Suppressor macrophage treated with lipopolysaccharide for 4 hours (primary cell): ENCODE results near the gene STRN3.
"Not testable (repeated sequence)": the region's sequence is repeated elsewhere in the genome, so short reads cannot be mapped to it uniquely, and the experiment has no call there.

Source experiments
- DNase-seq: peaks from one replicate; pipeline ENCODE4 v3.0.0-alpha.2; 2020

Gene STRN3

DNA sequence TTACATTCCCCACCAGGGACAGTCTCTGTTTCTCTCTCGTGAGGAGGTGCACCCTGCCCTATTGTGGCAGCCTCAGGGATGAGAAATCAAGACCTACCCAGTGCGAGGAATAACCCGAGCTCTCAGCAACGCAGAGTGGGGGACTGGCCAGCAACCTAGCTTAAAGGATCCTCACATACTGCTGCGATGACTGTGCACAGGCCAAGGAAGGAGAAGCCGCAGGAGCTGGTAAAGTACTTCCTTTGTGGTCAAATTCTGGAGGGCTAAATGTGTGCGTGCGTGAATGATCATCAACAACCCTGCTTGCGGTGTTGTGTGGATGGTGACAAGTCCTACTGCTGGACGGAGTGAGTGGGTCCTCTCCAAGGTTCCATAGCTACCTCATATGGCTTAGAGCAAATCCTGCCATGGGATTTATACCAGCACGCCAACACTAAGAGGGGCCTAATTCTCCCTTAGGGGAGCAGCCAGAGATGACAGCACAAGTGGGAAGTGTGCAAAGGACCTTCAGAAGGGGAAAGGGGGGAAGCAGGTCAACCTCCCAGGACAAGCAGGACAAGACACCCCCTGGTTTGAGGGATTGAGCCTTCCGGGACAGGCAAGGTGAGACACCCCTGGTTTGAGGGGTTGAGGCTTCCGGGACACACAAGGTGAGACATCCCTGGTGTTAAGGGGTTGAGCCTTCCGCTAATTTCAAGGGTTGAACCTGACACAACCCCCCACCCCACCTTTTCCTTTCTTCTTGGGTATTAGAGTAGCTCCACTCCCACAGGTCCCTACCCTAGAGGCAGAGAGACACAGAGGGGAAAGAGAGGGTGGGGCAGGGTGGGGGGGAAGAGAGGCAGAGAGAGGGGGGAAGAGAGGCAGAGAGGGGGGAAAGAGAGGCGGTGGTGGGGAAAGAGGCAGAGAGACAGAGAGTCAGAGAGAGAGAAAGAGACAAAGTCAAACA, 59.5 kb downstream of the STRN3 start:
- no peak for DNase-seq

- not testable (repeated sequence) for DNase-seq
These were observed 60.3 kb downstream of the STRN3 start for GRCh38 chr14:30965861-30966260.

DNA sequence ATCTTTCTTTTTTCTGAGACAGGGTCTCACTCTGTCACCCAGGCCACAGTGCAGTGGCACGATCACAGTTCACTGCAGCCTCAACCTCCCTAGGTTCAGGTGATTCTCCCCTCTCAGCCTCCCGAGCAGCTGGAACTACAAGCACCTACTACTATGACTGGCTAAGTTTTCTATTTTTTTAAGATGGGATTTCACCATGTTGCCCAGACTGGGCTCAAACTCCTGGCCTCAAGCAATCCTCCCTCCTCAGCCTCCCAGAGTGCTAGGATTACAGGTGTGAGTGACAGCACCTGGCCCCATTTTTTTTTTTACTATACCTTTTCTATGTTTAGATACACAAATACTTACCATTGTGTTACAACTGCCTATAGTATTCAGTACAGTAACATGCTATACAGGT, 63.6 kb downstream of the STRN3 start:
- DNase-seq: not testable (repeated sequence)

DNA sequence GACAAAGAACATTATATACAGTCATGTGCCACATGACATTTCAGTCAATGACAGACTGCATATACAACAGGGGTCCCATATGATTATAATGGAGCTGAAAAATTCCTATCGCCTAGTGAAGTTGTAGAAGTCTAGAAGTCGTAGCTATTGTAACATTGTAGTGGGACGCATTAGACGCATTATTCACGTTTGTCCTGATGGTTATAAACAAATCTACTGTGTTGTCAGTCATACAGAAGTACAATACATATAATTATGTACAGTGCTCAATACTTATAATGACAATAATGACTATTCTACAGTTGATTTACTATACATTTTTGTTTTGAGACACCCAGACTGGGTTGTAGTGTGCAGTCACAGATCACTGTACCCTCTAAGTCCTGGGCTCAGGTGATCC, 64.8 kb downstream of the STRN3 start:
- no peak for DNase-seq

DNA sequence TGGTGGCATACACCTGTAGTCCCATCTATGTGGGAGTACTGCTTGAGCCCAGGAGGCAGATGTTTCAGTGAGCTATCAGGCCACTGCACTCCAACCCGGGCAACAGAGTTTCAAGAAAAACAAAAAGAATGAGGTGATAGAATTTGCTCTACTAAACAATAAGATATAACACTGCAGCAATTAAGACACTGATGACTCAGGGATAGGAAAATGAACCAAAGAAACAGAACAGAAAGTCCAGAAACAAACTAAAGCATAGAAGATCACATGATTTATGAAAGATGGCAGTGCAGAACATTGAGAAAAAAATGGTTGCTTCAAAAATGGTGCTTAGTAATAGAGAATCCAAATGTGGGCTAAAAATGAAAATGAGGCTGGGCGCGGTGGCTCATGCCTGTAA, 66.0 kb downstream of the STRN3 start:
- DNase-seq: peak; percentile 31

DNA sequence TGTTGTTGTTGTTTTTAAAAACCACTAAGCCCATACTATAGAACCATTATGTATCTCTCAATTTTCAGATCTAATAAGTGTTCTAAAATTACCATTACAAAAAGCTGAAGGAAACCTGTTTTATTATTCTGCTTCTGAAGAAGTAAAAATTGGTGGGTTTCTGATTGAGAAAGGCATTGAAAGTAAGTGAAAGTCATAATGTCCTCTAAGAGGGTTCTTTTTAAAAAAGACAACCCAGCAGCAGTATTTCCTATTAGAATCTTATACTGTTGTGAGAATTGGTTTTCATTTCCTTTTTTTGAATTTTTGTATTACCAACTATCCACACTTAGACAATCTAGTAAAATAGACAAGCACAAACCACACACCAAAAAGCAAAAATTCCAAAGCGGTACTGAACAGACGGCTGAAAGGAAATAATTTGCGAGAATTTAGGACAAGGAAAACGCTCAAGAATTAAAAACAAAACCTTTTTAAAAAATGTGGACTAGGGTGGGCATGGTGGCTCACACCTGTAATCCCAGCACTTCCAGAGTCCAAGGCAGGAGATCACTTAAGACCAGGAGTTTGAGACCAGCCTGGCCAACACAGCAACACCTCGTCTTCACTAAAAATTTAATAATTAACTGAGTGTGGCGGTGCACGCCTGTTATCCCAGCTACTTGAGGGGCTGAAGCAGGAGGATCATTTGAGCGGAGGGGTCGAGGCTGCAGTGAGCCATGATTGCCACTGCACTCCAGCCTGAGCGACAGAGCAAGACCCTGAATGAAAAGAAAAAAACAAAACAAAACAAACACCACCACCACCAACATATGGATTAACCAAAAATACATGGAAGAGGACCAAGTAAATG, 67.4 kb downstream of the STRN3 start:
- no peak for DNase-seq

DNA sequence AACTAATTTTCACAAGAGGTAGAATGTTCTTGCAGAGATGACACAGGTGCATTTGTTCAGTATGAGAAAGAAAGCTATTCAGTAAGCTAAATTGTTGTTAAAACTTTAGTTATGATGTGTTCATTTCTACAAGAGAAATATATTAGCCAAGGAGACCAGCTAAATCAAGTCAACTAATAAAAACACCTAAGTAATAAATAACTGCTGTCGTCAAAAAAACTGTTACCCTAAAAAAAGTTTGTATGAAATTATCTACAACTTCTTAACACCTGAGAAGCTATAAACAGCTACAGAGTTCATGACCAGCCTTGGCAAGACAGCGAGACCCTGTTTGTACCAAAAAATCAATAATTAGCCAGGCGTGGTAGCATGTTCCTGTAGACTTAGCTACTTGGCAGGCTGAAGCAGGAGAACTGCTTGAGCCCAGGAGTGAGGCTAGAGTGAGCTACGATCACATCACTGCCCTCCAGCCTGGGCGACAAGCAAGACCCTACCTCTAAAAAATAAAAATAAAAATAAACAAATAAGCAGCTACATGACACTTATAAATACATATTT, 68.3 kb downstream of the STRN3 start:
- DNase-seq: no peak

- DNase-seq: no peak
These were observed 76.5 kb downstream of the STRN3 start for GRCh38 chr14:30949651-30950050.

GRCh38 chr14:30943694-30944093, 82.5 kb downstream of the STRN3 start:
- DNase-seq: no peak

- no peak for DNase-seq
These were observed 85.3 kb downstream of the STRN3 start for GRCh38 chr14:30940886-30941285.

- DNase-seq: no peak
These were observed 87.6 kb downstream of the STRN3 start for GRCh38 chr14:30938617-30939016.

- DNase-seq: no peak
These were observed 90.7 kb downstream of the STRN3 start for GRCh38 chr14:30935445-30935844.

DNA sequence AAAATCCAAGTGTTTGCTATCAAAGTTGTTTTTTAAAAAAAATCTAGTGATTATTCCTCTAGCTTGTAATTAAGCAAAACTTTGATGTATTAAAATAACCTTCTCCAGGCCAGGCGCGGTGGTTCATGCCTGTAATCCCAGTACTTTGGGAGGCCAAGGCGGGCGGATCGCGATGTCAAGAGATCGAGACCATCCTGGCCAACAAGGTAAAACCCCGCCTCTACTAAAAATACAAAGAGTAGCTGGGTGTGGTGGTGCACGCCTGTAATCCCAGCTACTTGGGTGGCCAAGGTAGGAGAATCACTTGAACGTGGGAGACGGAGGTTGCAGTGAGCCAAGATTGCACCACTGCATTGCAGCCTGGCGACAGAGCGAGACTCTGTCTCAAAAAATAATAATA, 92.2 kb downstream of the STRN3 start:
- not testable (repeated sequence) for DNase-seq

- no peak for DNase-seq
These were observed 97.7 kb downstream of the STRN3 start for GRCh38 chr14:30928462-30928861.

GRCh38 chr14:30925254-30925653, 100.9 kb downstream of the STRN3 start:
- DNase-seq: no peak

- no peak for DNase-seq
These were observed 104.4 kb downstream of the STRN3 start for GRCh38 chr14:30921788-30922187.

GRCh38 chr14:30921305-30921704, 104.9 kb downstream of the STRN3 start:
- DNase-seq: peak; percentile 5

DNA sequence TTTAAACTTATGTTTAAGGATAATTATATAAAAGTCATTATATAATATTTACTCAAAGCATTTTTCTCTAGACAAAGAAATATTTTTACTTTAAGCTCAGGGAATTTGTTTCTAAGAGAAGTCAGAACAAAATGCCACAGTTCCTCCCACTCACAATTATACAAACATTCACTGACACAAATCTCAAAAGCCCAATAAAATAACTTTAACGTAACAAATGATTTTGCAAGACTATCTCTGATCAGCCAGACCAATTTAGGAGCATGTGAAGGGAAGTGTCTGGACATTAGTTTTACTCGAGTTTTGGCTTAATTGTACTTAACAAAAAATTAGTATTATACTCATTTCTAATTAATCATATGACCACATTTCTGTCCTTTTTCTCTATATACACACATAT, 110.6 kb downstream of the STRN3 start:
- DNase-seq: no peak

GRCh38 chr14:30914812-30915211, 111.4 kb downstream of the STRN3 start:
- DNase-seq: no peak

DNA sequence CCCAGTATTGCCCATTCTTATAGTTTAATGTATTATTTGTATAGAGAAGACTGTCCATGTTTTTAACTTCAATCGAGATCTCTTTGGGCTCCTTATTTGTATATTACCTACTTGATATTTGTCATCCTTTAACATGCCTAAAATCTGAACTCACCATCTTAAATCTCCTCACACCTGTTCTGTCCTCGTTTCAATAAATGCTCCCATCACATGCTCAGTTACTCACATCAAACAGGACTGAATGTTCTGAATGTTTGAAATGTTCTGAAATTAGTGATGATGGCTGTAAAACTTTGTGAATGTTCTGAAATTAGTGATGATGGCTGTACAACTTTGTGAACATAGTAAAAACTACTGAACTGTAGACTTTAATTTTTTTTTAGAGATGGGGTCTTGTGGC, 117.4 kb downstream of the STRN3 start:
- no peak for DNase-seq

- no peak for DNase-seq
These were observed 118.5 kb downstream of the STRN3 start for GRCh38 chr14:30907659-30908057.

GRCh38 chr14:30906752-30907658, 119.2 kb downstream of the STRN3 start:
- peak; percentile 18 for DNase-seq
